IPS-18a (cell line): ENCODE results near the gene NPAP1.

Experiments
- H3K27ac ChIP-seq: one replicate; pipeline ENCODE4 v1.5.1; 2013; ENCODE audit warnings: low read length
- H3K27me3 ChIP-seq: one replicate; pipeline ENCODE4 v1.6.1; 2013; ENCODE audit warnings: mild to moderate bottlenecking, low read length; ENCODE audit not compliant: control insufficient read depth, insufficient read depth
- H3K36me3 ChIP-seq: one replicate; pipeline ENCODE4 v1.6.1; 2013; ENCODE audit warnings: low read depth, low read length; ENCODE audit not compliant: control insufficient read depth
- H3K4me1 ChIP-seq: one replicate; pipeline ENCODE4 v1.6.1; 2013; ENCODE audit warnings: low read depth, low read length; ENCODE audit not compliant: control insufficient read depth
- H3K4me3 ChIP-seq: one replicate; pipeline ENCODE4 v1.5.1; 2013; ENCODE audit warnings: low read length
- H3K9ac ChIP-seq: one replicate; pipeline ENCODE4 v1.6.1; 2013; ENCODE audit warnings: mild to moderate bottlenecking, low read length, moderate library complexity
- H3K9me3 ChIP-seq: one replicate; pipeline ENCODE4 v1.6.1; 2013; ENCODE audit warnings: low read depth, low read length; ENCODE audit not compliant: control insufficient read depth

The NPAP1 gene

DNA sequence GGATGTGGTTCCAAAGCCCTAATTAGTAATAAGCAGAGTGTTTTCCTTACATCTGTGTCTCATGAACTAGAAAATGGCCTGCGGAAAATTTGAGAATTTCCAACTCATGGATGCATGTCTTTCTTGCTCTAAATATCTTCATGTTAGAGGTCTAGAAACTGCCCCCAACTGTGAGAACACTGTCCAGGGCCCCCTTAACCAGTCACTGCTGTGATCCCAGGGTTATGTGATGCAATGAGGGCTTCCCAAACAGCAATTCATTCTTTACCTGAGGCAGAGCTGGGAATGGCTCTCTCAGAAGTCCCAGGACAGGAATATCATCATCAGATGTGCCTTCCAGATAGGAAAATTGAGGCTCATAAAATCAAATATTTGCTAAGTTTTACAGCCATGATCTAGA is 8.2 kb downstream of the NPAP1 start:
- no peaks in the 10 kb centered on the region for H3K27me3 ChIP-seq
- peaks cover 6% of the 10 kb centered on the region for H3K9me3 ChIP-seq
- H3K27ac ChIP-seq: no peak overlapping the region

DNA sequence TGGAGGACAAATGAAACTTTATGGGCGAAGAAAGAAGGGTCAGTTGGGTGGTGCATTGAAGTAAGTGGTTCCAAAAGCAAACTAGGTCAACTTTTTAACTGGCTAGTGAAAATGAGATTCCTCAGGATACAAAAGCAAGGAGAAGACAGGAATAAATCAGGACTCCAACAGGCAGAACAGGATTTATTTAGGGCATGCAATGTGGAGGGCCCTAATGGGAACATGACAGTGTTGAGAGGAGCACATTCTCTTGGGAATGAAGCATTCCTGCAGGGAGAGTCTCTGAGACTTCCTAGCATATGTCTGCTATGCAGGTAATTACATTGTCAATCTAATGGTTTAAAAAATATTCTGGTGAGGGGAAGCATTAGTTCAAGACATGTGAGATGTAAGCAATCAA is 8.7 kb downstream of the NPAP1 start:
- H3K27ac ChIP-seq: no peak overlapping the region
- H3K36me3 ChIP-seq: no peaks in the 10 kb centered on the region
- H3K4me3 ChIP-seq: no peak overlapping the region
- peaks cover 3% of the 10 kb centered on the region for H3K9me3 ChIP-seq
- H3K27me3 ChIP-seq: no peaks in the 10 kb centered on the region
- H3K9ac ChIP-seq: no peak overlapping the region
- H3K4me1 ChIP-seq: peaks cover 5% of the 10 kb centered on the region

More for the DNA sequence above, 8.2 kb downstream of the NPAP1 start:
- H3K4me3 ChIP-seq: no peak overlapping the region
- H3K36me3 ChIP-seq: no peaks in the 10 kb centered on the region
- peaks cover 5% of the 10 kb centered on the region for H3K4me1 ChIP-seq
- H3K9ac ChIP-seq: no peak overlapping the region

DNA sequence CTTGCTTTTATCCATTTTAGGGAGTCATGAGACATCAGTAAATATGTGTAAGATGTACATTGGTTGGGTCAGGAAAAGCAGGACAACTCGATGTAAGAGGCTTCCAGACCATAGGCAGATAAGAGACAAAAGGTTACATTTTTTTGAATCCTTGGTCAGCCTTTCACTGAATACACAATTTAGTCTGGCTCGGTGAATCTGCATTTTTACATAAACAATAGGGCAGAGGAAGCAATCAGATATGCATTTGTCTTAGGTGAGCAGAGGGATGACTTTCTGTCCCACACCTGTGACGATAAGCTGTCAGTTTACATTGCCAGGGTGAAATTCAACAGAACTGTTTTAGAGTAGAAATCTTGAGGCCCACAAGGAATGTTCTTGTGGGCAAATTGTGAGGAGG is 20.6 kb downstream of the NPAP1 start:
- H3K4me3 ChIP-seq: no peak overlapping the region
- no peak overlapping the region for H3K9ac ChIP-seq
- H3K9me3 ChIP-seq: peaks cover 7% of the 10 kb centered on the region
- H3K27ac ChIP-seq: no peak overlapping the region
- peaks cover 4% of the 10 kb centered on the region for H3K4me1 ChIP-seq
- no peaks in the 10 kb centered on the region for H3K36me3 ChIP-seq
- no peaks in the 10 kb centered on the region for H3K27me3 ChIP-seq

DNA sequence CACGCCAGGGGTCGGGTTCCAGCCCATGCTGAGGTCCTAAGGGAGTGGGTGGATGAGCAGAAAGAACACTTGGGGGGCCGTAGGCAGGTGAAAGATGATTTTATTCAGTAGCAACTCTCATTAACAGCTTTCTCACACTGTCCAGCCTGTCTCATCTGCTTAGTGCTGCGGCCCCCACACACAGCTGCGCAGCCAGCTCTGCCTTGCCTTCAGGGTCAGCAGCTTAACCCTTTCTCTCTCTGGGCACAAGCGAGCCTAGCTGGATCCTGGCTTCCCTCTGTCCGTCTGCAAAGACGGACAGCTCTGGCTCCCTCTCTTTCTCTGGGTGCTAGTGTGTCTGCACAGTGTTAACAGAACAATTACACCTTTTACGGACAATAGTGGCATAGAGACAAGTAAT is 21.3 kb downstream of the NPAP1 start:
- no peak overlapping the region for H3K9ac ChIP-seq
- H3K4me3 ChIP-seq: no peak overlapping the region
- peaks cover 4% of the 10 kb centered on the region for H3K4me1 ChIP-seq
- H3K27me3 ChIP-seq: no peaks in the 10 kb centered on the region
- H3K27ac ChIP-seq: no peak overlapping the region
- no peaks in the 10 kb centered on the region for H3K36me3 ChIP-seq
- peaks cover 7% of the 10 kb centered on the region for H3K9me3 ChIP-seq

DNA sequence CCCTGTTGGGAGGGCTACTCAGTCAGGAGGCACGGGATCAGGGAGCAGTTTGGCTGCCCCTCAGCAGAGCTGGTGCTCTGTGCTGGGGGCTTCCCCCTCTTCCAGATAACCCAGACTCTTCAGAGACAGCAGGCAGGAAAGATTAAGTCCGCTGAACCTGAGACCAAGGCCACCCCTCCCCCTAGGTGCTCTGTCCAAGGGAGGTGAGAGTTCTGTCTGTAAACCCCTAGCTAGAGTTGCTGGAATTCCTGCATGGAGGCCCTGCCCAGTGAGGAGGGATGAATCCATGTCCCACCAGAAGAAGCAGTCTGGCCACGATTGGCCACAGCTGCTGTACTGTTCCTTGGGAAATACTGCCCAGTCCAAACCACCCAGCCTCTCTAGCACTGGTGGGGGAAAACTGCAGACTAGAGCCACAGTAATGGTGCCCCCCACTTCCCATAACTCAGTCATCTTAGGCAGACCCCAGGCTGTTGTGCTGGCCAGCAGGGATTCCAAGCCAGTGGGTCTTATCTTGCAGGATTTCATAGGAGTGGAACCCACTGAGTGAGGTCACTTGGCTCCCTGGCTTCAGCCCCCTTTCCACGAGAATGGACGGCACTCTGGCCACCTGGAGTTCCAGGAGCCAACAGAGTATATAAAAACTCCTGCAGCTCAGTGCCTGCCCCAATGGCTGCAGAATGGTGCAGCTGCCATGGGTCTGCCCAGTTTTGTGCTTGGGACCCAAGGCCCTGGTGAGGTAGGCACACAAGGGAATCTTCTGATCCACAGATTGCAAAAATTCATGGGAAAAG is 42.9 kb downstream of the NPAP1 start:
- Histone ChIP-seq H3K36me3 (no peaks in the 10 kb centered on the region), H3K4me3 (no peak overlapping the region), H3K27ac (no peak overlapping the region), H3K27me3 (no peaks in the 10 kb centered on the region), H3K9ac (no peak overlapping the region), H3K4me1 (no peaks in the 10 kb centered on the region), H3K9me3 (peaks cover 19% of the 10 kb centered on the region)

DNA sequence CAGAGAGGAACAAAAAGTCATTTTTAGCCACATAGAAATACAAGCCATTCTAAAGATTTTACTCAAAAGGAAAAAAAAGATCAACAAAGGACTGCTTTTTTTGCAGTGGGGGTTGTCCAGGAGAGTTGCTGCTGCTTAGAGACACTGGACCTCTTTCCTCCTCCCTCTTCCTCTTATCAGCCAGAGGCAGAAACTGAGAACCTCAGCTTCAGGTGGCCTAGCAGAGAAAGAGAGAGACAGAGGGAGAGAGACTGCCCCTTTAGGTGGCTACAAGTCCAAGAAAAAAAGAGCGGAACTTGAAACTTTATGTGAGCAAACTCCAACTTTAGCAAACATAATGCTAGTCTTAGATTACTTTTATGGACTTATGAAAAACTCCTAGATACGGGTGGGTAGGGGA is 54.2 kb downstream of the NPAP1 start:
- H3K9ac ChIP-seq: no peak overlapping the region
- H3K27me3 ChIP-seq: no peaks in the 10 kb centered on the region
- no peak overlapping the region for H3K4me3 ChIP-seq
- H3K36me3 ChIP-seq: no peaks in the 10 kb centered on the region
- no peaks in the 10 kb centered on the region for H3K4me1 ChIP-seq
- H3K27ac ChIP-seq: no peak overlapping the region
- peaks cover 17% of the 10 kb centered on the region for H3K9me3 ChIP-seq
